GM12891 (cell line): ENCODE data around the gene SFXN3.

Experiments used
- POLR2A ChIP-seq: IDR thresholded peaks from 2 replicates; pipeline ENCODE4 v1.6.1; 2011; ENCODE audit warnings: low read depth, low read length, control low read depth
- TAF1 ChIP-seq: IDR thresholded peaks from 2 replicates; pipeline ENCODE4 v1.6.1; 2011; ENCODE audit warnings: low read depth, low read length, control low read depth

DNA sequence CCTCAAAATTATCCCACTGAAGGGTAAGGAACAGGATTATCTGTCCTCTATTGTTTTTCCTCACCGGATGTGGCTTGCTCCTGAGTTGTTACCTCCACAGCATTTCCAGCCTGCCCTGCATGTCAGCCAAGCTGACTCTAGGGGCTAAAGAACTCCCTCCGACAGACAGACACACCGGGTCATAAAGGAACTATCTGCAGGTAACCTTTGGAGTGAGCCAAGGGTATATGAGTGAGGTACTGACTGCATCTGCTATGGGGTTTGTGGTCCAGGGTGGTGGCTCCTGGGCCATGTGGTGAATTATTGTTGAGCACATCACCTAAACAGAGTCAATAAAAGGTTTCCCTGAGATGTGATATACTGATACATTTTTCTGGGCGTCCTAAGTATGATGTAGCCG, 23.8 kb downstream of the SFXN3 start:
- TF ChIP-seq POLR2A, result no peak
- TF ChIP-seq TAF1, result no peak
